ENCODE measurements around the gene C1QA.

C1QA gene

GRCh38 chr1:22615886-22616285 is 20.5 kb upstream of the C1QA start:
- Histone ChIP-seq H4K20me1 (ENCODE audit: insufficient read depth, low read length) (no peaks in the 10 kb centered on the region), H3K9ac (ENCODE audit: low read length) (no peak overlapping the region), H3K9me2 (replicated peaks; ENCODE audit: insufficient read depth, low read length) (no peaks in the 10 kb centered on the region), H3K4me3 (ENCODE audit: low read length) (no peak overlapping the region), H3K79me2 (ENCODE audit: low read length) (no peaks in the 10 kb centered on the region), H3K36me3 (replicated peaks; ENCODE audit: insufficient read depth, low read length) (no peaks in the 10 kb centered on the region), H3K27ac (ENCODE audit: low read length) (no peak overlapping the region), H3K9me3 (replicated peaks; ENCODE audit: insufficient read depth, low read length) (no peaks in the 10 kb centered on the region), H3F3A (ENCODE audit: insufficient read depth, low read length) (no peaks in the 10 kb centered on the region), H2AFZ (ENCODE audit: low read length) (no peak overlapping the region), H3K27me3 (replicated peaks; ENCODE audit: insufficient read depth, low read length) (peaks cover 91% of the 10 kb centered on the region), H3K4me1 (ENCODE audit: low read length) (no peaks in the 10 kb centered on the region), H3K4me2 (ENCODE audit: low read depth, low read length) (no peak overlapping the region)
- no peak for DNase-seq
- no peak for TF ChIP-seq EZH2 (optimal IDR thresholded peaks at IDR 0.05; ENCODE audit: low read depth, low read length)
- TF ChIP-seq CTCF (IDR thresholded peaks at IDR 0.05; ENCODE audit: low read length) = no peak
- TF ChIP-seq EZH2phosphoT487 (IDR thresholded peaks at IDR 0.05; ENCODE audit: low read length) = no peak

GRCh38 chr1:22616571-22616970 is 19.9 kb upstream of the C1QA start:
- H3K9me3 ChIP-seq (replicated peaks; ENCODE audit: insufficient read depth, low read length) = no peaks in the 10 kb centered on the region
- no peak overlapping the region for H3K4me2 ChIP-seq (ENCODE audit: low read depth, low read length)
- H3K36me3 ChIP-seq (replicated peaks; ENCODE audit: insufficient read depth, low read length) = no peaks in the 10 kb centered on the region
- H3K4me1 ChIP-seq (ENCODE audit: low read length) = no peaks in the 10 kb centered on the region
- no peaks in the 10 kb centered on the region for H3K9me2 ChIP-seq (replicated peaks; ENCODE audit: insufficient read depth, low read length)
- H3K27me3 ChIP-seq (replicated peaks; ENCODE audit: insufficient read depth, low read length) = peaks cover 93% of the 10 kb centered on the region
- H3F3A ChIP-seq (ENCODE audit: insufficient read depth, low read length) = no peaks in the 10 kb centered on the region
- H3K27ac ChIP-seq (ENCODE audit: low read length) = no peak overlapping the region
- H4K20me1 ChIP-seq (ENCODE audit: insufficient read depth, low read length) = no peaks in the 10 kb centered on the region
- no peak for TF ChIP-seq EZH2 (optimal IDR thresholded peaks at IDR 0.05; ENCODE audit: low read depth, low read length)
- TF ChIP-seq EZH2phosphoT487 (IDR thresholded peaks at IDR 0.05; ENCODE audit: low read length) = no peak
- TF ChIP-seq CTCF (IDR thresholded peaks at IDR 0.05; ENCODE audit: low read length) = no peak
- DNase-seq = no peak
- no peaks in the 10 kb centered on the region for H3K79me2 ChIP-seq (ENCODE audit: low read length)
- H2AFZ ChIP-seq (ENCODE audit: low read length) = no peak overlapping the region
- no peak overlapping the region for H3K4me3 ChIP-seq (ENCODE audit: low read length)
- H3K9ac ChIP-seq (ENCODE audit: low read length) = no peak overlapping the region

- Histone ChIP-seq H3K27me3 (replicated peaks; ENCODE audit: insufficient read depth, low read length) (peaks cover 94% of the 10 kb centered on the region), H3K4me3 (ENCODE audit: low read length) (no peak overlapping the region), H3K9me3 (replicated peaks; ENCODE audit: insufficient read depth, low read length) (no peaks in the 10 kb centered on the region), H3K9ac (ENCODE audit: low read length) (no peak overlapping the region), H3K27ac (ENCODE audit: low read length) (no peak overlapping the region), H3K4me2 (ENCODE audit: low read depth, low read length) (no peak overlapping the region), H3K79me2 (ENCODE audit: low read length) (no peaks in the 10 kb centered on the region), H2AFZ (ENCODE audit: low read length) (no peak overlapping the region), H3K36me3 (replicated peaks; ENCODE audit: insufficient read depth, low read length) (no peaks in the 10 kb centered on the region), H3K9me2 (replicated peaks; ENCODE audit: insufficient read depth, low read length) (no peaks in the 10 kb centered on the region), H4K20me1 (ENCODE audit: insufficient read depth, low read length) (no peaks in the 10 kb centered on the region), H3K4me1 (ENCODE audit: low read length) (no peaks in the 10 kb centered on the region), H3F3A (ENCODE audit: insufficient read depth, low read length) (no peaks in the 10 kb centered on the region)
- DNase-seq = no peak
- TF ChIP-seq EZH2 (optimal IDR thresholded peaks at IDR 0.05; ENCODE audit: low read depth, low read length) (no peak), EZH2phosphoT487 (IDR thresholded peaks at IDR 0.05; ENCODE audit: low read length) (no peak), CTCF (IDR thresholded peaks at IDR 0.05; ENCODE audit: low read length) (no peak)
Measured at GRCh38 chr1:22618056-22618455, 18.4 kb upstream of the C1QA start.

Measured in MM.1S (cell line).